DOHH2 (cell line): ENCODE data around the gene OPTC.

ENCODE experiments used
- H3F3A ChIP-seq: fragments of 200-600 bp; sonication (generic), shearing (Covaris generic); 2 replicates; pipeline ENCODE4 v1.6.0; 2016; ENCODE audit warnings: antibody characterized with exemption, mild to moderate bottlenecking; ENCODE audit not compliant: control insufficient read depth, insufficient read depth
- H3K27ac ChIP-seq: fragments of 200-600 bp; sonication (generic); 2 replicates; pipeline ENCODE4 v1.5.1; 2014; ENCODE audit warnings: low read depth, mild to moderate bottlenecking, low read length, moderate library complexity
- H3K27me3 ChIP-seq: fragments of 200-600 bp; sonication (generic); 2 replicates; pipeline ENCODE4 v1.6.1; 2014; ENCODE audit warnings: mild to moderate bottlenecking, low read length, mixed read lengths; ENCODE audit not compliant: control insufficient read depth
- H3K36me3 ChIP-seq: fragments of 200-600 bp; sonication (generic); 2 replicates; pipeline ENCODE4 v1.6.1; 2014; ENCODE audit warnings: mild to moderate bottlenecking, low read length, moderate library complexity, mixed read lengths; ENCODE audit not compliant: control insufficient read depth
- H3K4me1 ChIP-seq: fragments of 200-600 bp; sonication (generic); 2 replicates; pipeline ENCODE4 v1.6.1; 2014; ENCODE audit warnings: mild to moderate bottlenecking, low read length, mixed read lengths; ENCODE audit not compliant: control insufficient read depth
- H3K4me2 ChIP-seq: fragments of 200-600 bp; sonication (generic); 2 replicates; pipeline ENCODE4 v1.6.0; 2014; ENCODE audit warnings: mild to moderate bottlenecking, low read length, moderate library complexity
- H3K4me3 ChIP-seq: fragments of 200-600 bp; sonication (generic); 2 replicates; pipeline ENCODE4 v1.5.1; 2014; ENCODE audit warnings: mild to moderate bottlenecking, low read length, mixed read lengths
- H3K79me2 ChIP-seq: fragments of 200-600 bp; sonication (generic); 2 replicates; pipeline ENCODE4 v1.6.1; 2014; ENCODE audit warnings: mild to moderate bottlenecking, low read length, mixed read lengths; ENCODE audit not compliant: control insufficient read depth
- H3K9me2 ChIP-seq: fragments of 200-600 bp; sonication (generic); replicated peaks from 2 replicates; pipeline ENCODE4 v1.6.1; 2014; ENCODE audit warnings: mild to moderate bottlenecking, low read length, mixed read lengths; ENCODE audit not compliant: control insufficient read depth
- H3K9me3 ChIP-seq: fragments of 200-600 bp; sonication (generic); 2 replicates; pipeline ENCODE4 v1.6.1; 2014; ENCODE audit warnings: antibody characterized with exemption, low read length, mixed read lengths; ENCODE audit not compliant: control insufficient read depth, insufficient read depth
- H4K20me1 ChIP-seq: fragments of 200-600 bp; sonication (generic); 2 replicates; pipeline ENCODE4 v1.6.0; 2014; ENCODE audit warnings: low read depth, mild to moderate bottlenecking, antibody characterized with exemption, low read length, moderate library complexity; ENCODE audit not compliant: control insufficient read depth, insufficient read depth
- CTCF ChIP-seq: fragments of 200-600 bp; sonication (generic); IDR thresholded peaks from one replicate; pipeline ENCODE4 v1.5.1; 2014; ENCODE audit warnings: antibody characterized with exemption, mild to moderate bottlenecking, low read depth, low read length; ENCODE audit not compliant: poor library complexity, severe bottlenecking
- EZH2phosphoT487 ChIP-seq: fragments of 200-600 bp; sonication (generic); IDR thresholded peaks from 2 replicates; pipeline ENCODE4 v1.6.1; 2017; ENCODE audit warnings: borderline replicate concordance, mild to moderate bottlenecking, antibody characterized with exemption, low read length, moderate library complexity, mixed read lengths

Gene OPTC

DNA sequence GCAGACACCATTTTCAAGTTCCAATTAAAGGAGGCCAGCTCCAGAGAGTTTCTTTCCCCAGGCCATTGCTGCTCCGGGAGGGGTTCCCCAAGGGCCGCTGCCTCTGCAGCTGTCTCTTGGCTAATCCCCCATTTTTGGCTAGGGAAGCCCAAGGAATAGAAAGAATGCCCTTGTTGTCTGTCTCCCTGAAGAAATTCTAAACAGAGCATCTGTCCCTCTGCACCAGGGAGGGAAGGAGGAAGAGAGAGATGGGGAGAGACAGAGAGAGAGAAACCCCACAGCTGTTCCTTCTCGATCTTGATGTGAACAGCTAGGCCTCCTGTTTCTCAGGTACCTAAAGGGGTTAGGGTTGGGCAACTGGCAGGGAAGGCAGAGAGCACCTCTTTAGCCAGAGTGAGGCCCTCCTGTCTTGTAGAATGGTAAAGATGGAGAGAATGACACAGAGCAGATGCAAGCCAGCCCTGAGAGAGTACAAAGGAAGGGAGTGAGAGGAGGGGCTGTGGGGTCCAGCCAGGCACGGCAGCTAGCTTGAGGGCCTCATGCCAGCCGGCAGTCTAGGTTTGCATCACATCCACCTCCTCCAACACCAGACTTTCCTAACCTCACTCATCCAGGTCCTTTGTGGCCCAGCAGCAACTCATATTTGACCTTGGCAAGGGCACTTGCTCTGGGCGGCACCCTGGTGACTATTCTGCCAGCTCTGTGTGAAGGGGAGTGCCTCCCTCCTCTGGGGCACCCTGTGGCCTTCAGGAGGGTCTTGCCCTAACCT is 13.1 kb downstream of the OPTC start:
- Histone ChIP-seq H4K20me1 (no peaks in the 10 kb centered on the region), H3K79me2 (no peaks in the 10 kb centered on the region), H3K4me3 (no peak overlapping the region), H3K4me2 (no peak overlapping the region), H3K9me3 (no peaks in the 10 kb centered on the region), H3K27me3 (peaks cover 9% of the 10 kb centered on the region), H3K27ac (no peak overlapping the region), H3K4me1 (no peaks in the 10 kb centered on the region), H3K36me3 (no peaks in the 10 kb centered on the region), H3F3A (no peaks in the 10 kb centered on the region), H3K9me2 (no peaks in the 10 kb centered on the region)
- TF ChIP-seq CTCF (no peak), EZH2phosphoT487 (no peak)

- Histone ChIP-seq H3K36me3 (no peaks in the 10 kb centered on the region), H3K4me2 (no peak overlapping the region), H4K20me1 (no peaks in the 10 kb centered on the region), H3K4me3 (no peak overlapping the region), H3K27ac (no peak overlapping the region), H3K4me1 (no peaks in the 10 kb centered on the region), H3K27me3 (peaks cover 3% of the 10 kb centered on the region; the same call in 1 of the 2 replicates), H3K9me3 (no peaks in the 10 kb centered on the region), H3K9me2 (no peaks in the 10 kb centered on the region), H3K79me2 (no peaks in the 10 kb centered on the region), H3F3A (no peaks in the 10 kb centered on the region)
- TF ChIP-seq CTCF, result no peak
These were observed 13.8 kb downstream of the OPTC start for GRCh38 chr1:203507759-203508158.

DNA sequence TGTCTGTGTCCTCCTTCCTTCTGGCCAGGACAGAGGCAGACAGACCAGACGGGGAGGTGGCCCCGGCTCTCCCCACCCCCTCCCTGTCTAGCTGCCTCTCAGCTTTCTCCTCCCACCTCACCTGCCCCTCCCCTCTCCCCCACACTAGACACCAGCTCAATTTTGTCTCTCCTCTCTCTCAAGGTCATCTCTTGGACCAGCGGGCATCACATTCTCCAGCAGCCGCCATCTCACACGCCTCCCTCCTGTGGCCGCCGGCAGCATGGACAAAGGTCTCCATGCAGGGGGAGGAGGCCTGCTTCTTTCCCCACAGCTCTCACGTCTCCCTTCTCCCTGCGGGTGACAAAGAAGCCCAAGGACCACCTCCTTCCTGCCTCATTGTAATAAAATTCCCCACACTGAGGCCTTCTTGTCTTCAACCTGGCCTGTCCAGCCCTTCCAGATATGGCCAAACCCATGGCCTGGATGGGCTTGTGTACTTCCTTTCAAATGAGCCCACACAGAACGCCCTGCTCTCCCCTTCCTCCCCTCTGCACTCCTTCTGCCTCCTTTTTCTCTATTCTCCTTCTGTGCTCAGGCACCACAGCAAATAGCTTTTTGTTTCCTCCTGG is 14.6 kb downstream of the OPTC start:
- no peaks in the 10 kb centered on the region for H3K36me3 ChIP-seq
- H3K27ac ChIP-seq, result no peak overlapping the region
- no peaks in the 10 kb centered on the region for H3K9me2 ChIP-seq
- H3K79me2 ChIP-seq, result no peaks in the 10 kb centered on the region
- H3K4me3 ChIP-seq, result no peak overlapping the region
- H3K4me2 ChIP-seq, result no peak overlapping the region
- no peaks in the 10 kb centered on the region for H3F3A ChIP-seq
- no peaks in the 10 kb centered on the region for H3K9me3 ChIP-seq
- H4K20me1 ChIP-seq, result no peaks in the 10 kb centered on the region
- no peaks in the 10 kb centered on the region for H3K27me3 ChIP-seq
- TF ChIP-seq EZH2phosphoT487 (no peak), CTCF (no peak)
- H3K4me1 ChIP-seq, result no peaks in the 10 kb centered on the region
